Kidney glomerular epithelial cell (primary cell): Measurements from ENCODE around the gene TBPL1.
"Not testable (repeated sequence)": the region's sequence is repeated elsewhere in the genome, so short reads cannot be mapped to it uniquely, and the experiment has no call there.

Experiments
- DNase-seq: peaks from one replicate; lab custom pipeline; 2025; lab: John Stamatoyannopoulos, UW

The TBPL1 gene

GRCh38 chr6:133952815-133953633, at the start of gene TBPL1:
Gene TBPL1, plus strand, starts transcription at chr6:133953224. Its CDS starts 26,902 bp downstream, at chr6:133980126.
- peak; percentile 94 for DNase-seq

DNA sequence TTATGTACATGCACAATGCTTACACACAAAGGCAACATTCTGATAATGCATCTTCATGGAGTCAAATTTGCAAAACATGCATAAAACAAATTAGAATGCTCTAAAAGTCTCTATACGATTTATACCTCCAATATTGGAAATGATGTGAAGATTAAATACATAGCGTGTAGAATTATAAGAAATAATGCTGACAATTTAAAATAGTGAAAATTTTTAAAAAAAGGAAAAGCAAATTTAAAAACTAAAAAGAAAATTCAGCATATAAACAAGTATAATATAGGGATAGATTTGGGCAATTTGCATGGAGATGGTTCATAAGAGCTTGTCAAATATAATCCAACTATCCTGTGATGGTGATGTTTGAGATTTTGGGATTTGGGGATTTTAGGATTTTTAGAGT, 49.2 kb upstream of the TBPL1 start:
- no peak for DNase-seq

DNA sequence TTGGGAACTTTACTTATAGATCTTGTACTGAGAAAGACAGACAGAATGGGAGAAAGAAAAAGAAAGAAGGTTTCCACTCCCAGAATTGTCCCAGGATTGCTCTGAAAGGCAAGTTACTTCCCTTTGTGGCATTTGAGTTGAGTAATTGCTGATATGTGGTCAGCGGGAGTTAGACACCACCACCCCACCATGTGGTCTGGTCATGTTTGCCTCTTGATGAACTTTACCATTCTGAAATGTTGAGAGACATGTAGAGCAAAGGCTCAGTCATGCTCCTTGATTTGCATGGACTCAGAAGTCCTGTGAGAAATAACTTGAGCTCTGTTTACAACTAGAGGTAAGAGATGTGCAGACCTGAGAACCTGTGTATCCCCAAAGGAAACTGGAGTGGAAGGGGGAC, 47.0 kb upstream of the TBPL1 start:
- DNase-seq = no peak

DNA sequence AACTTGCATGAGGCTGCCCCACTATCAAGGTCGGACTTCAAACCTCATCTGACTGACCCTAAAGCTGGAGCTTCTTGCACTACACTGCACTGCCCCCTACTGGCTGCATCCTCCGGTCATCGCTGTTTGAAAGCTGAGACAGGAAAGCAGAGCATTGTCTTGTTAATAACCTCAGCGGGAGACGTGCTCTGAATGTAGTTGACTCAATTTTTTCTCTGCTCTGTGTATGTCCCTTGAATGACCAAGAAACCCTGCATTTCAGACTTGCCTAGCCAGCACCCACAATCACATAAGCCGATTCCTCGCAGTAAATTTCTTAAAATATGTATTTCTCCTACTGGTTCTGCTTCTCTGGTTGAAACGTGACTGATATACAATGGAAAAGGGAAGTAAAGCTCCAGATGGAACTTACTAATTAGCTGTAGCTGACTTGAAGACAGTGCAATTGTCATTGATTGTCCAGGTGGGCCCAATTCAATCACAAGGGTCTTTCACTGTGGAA, 36.3 kb upstream of the TBPL1 start:
- peak; percentile 70 for DNase-seq

GRCh38 chr6:133917781-133918180, 35.2 kb upstream of the TBPL1 start:
- DNase-seq = no peak

- DNase-seq = no peak
Observed at GRCh38 chr6:133918208-133918930, 34.7 kb upstream of the TBPL1 start.

DNA sequence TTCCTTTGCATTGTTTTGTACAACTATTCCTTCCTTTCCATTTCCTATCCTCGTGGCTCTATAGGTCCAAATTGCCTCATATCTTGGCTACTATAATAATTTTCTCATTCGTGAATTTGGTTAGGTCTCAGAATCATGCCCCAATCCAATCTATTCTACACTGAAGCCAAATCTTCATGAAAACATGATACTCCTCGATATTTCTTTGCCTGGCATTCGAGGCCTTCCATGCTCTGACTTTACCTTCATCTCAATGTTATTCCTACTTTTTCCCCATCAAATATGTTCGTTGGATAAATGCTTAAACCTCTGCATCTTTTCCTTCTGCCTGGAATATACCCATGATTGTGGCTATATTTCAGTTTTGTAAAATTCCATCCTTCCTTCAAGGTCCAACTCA, 33.7 kb upstream of the TBPL1 start:
- DNase-seq = no peak

- peak; percentile 77 for DNase-seq
Observed at GRCh38 chr6:133921249-133921859, 31.7 kb upstream of the TBPL1 start.

DNA sequence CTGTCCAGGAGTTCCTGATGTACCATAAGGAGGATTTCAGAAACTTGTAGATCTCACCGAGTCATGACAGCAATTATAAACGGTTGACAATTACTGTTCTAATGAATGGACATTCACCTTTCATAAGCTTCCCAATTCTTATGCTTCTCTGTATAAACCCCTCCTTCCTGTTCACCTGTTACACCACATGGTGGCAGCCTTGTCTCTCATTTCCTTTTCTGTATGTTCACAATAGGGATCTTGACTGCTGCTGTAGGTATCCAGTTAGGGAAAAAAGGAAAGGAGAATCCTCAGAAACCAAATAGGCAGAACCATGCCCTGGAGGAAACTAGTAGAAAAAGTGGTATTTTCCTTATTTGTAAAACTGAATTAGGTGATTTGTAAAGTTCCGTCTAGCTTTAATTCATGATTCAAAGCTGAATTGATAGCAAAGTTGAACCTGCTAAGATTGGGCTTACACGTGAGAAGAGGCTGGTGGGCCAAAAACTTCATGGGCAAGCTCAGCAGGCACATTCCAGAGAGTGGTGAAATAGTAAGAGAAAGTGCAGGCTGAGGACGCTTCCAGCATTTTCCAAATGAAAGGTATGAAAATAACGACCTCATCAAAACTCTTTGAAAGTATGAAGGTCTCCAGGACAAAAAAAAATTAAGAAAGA, 29.0 kb upstream of the TBPL1 start:
- DNase-seq = peak; percentile 82

- not testable (repeated sequence) for DNase-seq
Observed at GRCh38 chr6:133931221-133931620, 21.8 kb upstream of the TBPL1 start.

DNA sequence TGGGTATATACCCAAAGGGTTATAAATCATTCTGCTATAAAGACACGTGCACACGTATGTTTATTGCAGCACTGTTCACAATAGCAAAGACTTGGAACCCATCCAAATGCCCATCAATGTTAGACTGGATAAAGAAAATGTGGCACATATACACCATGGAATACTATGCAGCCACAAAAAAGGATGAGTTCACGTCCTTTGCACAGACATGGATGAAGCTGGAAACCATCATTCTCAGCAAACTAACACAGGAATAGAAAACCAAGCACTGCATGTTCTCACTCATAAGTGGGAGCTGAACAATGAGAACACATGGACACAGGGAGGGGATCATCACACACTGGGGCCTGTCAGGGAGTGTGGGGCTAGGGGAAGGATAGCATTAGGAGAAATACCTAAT, 16.7 kb upstream of the TBPL1 start:
- not testable (repeated sequence) for DNase-seq

- no peak for DNase-seq
Observed at GRCh38 chr6:133937909-133938308, 15.1 kb upstream of the TBPL1 start.

- DNase-seq = no peak
Observed at GRCh38 chr6:133938533-133938932, 14.5 kb upstream of the TBPL1 start.

DNA sequence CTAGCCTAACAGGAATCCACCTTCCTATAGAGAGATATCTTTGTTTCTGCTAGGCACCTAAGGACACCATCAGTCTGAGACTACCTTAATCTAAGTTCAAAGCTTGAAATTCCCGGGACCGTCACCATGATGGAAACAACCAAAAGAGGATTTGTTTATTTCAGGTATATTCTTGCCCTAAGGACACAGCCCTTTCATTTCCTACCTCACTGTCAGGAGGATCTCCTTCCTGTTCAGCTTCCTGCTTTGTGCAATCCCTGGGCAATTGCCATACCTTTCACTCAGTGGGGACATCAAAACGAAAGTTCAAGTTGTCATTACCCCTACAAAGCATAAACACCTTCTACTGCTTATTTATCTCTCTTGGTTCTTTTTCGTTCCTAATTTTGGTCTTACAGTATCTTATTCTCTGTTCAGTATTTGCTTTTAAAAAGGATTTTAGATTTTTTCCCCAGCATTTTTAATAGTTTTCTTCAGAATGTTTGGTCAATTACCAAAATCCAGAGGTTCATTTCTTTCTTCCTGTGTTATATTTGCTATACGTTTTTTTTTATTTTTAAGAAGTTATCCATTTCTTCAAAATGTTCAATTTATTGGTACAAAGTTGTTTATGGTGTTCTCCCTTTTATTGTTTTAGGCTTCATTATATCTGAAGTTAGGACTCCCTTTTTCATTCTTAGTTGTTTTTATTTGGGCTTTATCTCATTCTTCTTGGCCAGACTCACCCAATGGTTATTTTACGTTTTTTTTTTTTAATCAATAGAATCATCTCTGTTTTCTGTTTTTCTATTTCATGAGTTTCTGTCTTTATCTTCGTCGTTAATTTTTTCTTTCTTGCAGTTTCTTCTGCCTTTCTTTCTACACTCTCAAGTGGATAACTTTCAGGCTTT, 13.0 kb upstream of the TBPL1 start:
- DNase-seq = no peak

DNA sequence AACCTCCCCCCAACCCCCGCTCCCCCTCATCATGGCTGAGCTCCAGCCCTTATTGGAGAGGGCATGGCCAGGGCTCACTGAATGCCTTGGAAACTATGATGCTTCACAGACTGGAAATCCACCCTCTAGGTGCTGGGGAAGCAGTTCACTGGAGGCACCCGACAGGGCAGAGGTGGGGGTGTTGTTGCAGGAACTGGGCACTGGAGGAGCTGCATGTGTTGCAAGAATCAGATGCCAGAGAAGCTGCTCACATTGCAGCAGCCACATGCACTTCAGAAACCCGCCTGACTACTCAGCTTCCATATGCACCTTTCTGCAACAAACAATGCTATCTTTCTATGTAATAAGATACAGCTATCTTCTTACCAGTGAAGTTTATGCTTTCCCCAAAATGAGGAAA, 7.9 kb upstream of the TBPL1 start:
- DNase-seq = no peak

- peak; percentile 25 for DNase-seq
Observed at GRCh38 chr6:133947302-133947900, 5.6 kb upstream of the TBPL1 start.

- no peak for DNase-seq
Observed at GRCh38 chr6:133948472-133948871, 4.6 kb upstream of the TBPL1 start.

DNA sequence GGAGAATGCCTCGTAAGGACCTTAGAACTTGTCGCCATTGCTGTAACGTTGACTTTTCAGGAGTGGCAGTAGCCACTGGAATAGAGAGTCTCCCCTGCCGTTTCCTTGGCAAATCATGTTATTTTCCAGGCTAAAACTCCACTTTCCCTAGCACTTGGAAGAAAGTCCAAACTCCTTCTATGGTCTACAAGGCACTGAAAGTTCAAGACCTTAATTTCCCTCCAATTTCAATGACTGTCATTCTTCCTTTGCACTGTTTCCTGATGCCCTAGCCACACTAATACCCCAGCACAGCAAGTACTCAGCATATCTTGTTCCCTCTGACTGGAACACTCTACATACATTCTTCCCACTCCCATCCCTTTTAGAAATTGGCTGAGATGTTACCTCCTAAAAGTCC, 1.8 kb upstream of the TBPL1 start:
- DNase-seq = no peak

DNA sequence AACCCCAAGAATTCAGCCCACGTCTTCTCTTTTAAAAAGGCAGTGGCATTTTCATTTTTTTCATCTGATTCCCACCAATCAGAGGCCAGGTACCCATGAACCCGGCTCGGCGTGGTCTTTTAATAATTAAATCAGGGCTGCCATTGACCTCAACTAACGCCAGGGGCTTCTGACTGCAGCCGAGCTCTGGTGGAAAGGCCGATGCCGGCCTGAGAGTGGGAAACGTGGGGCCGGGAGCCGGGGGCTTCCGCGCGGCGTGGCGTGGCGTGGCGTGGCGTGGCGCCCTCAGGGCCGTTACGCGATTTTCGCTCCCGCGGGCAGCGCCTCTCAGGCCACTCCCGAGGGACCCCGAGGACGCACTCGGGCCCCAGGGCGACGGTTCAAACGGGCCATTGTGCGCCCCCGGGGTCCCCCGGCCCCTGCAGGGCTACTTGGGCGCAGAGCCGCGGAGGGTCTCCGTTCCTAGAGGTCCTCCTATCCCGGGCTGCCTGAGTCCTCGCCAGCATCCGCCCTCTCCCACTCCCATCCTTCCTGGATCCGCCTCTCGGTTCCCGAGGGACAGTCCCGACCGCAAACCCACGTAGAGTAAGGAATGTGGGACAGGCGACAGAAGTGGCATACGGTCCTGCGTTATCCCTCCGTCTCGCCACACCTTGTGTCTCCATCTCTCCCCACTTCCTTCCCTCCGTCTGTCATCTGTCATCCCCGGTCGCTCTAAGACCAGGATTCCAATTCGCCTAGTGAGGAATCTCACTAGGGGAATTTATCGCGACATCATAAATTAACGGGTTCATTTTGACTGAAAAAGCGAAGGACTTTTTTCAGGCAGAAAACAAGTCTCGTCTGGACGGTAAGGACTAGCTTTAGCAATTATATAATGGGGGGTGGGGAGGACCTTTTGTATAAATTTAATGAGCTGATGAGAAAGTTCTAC, 876 bp upstream of the TBPL1 start:
- DNase-seq = peak; percentile 83
